HEK293T (cell line): ENCODE data around the gene MAPK9.

ENCODE experiments used
- ARNT ChIP-seq: fragments of 450-650 bp; IDR thresholded peaks from 2 replicates; pipeline ENCODE4 v1.6.1; 2017; ENCODE audit warnings: mild to moderate bottlenecking
- BHLHE40 ChIP-seq: fragments of 450-650 bp; IDR thresholded peaks from 2 replicates; pipeline ENCODE4 v1.6.1; 2016; ENCODE audit warnings: mild to moderate bottlenecking, moderate library complexity, borderline replicate concordance
- FOXA1 ChIP-seq: fragments of 450-650 bp; IDR thresholded peaks from 2 replicates; pipeline ENCODE4 v1.6.1; 2016; ENCODE audit warnings: mild to moderate bottlenecking
- FOXK2 ChIP-seq: fragments of 450-650 bp; IDR thresholded peaks from 2 replicates; pipeline ENCODE4 v1.6.1; 2016; ENCODE audit warnings: mild to moderate bottlenecking
- FOXM1 ChIP-seq: fragments of 450-650 bp; IDR thresholded peaks from 2 replicates; pipeline ENCODE4 v1.6.1; 2017; ENCODE audit warnings: mild to moderate bottlenecking, borderline replicate concordance
- HDGF ChIP-seq: fragments of 450-650 bp; IDR thresholded peaks from 2 replicates; pipeline ENCODE4 v1.6.1; 2017; ENCODE audit warnings: antibody characterized with exemption, borderline replicate concordance
- SP1 ChIP-seq: fragments of 450-650 bp; IDR thresholded peaks from 2 replicates; pipeline ENCODE4 v1.6.1; 2017
- SUZ12 ChIP-seq: fragments of 450-650 bp; IDR thresholded peaks from 2 replicates; pipeline ENCODE4 v1.6.1; 2016; ENCODE audit warnings: mild to moderate bottlenecking
- ZNF384 ChIP-seq: fragments of 450-650 bp; IDR thresholded peaks from 2 replicates; pipeline ENCODE4 v1.6.1; 2016

- TF ChIP-seq BHLHE40 (no peak), HDGF (no peak), FOXA1 (no peak), FOXK2 (no peak), SUZ12 (no peak), FOXM1 (no peak), ARNT (no peak), ZNF384 (no peak), SP1 (no peak)
Observed at GRCh38 chr5:180201051-180201987, 90.6 kb downstream of the MAPK9 start.
